Activated CD8-positive, alpha-beta memory T cell treated with anti-CD3 and anti-CD28 coated beads for 48 hours (primary cell): ENCODE data around the gene VPS25.
A peak's percentile ranks its signal among the peaks of the same experiment; 100 is the strongest.
"Not testable (repeated sequence)": the region's sequence is repeated elsewhere in the genome, so short reads cannot be mapped to it uniquely, and the experiment has no call there.

Source experiments
- DNase-seq, 3 experiments: peaks; one replicate each; pipeline ENCODE4 v3.0.0-alpha.2; 2020; ENCODE audit warnings: low read depth in 2 of 3, low spot score in 2 of 3

The VPS25 gene

GRCh38 chr17:42773290-42774035 is at the start of gene VPS25:
TSS of gene VPS25 (plus strand) at chr17:42773449. CDS start at chr17:42773476, 27 bp downstream.
- peak; percentile 45 to 55 (median 45) for DNase-seq

GRCh38 chr17:42723636-42724035 is 49.6 kb upstream of the VPS25 start:
- DNase-seq, result no peak

- DNase-seq, result no peak
Observed at GRCh38 chr17:42725143-42725542, 48.1 kb upstream of the VPS25 start.

- DNase-seq, result no peak
Observed at GRCh38 chr17:42740699-42741098, 32.5 kb upstream of the VPS25 start.

- not testable (repeated sequence) for DNase-seq
Observed at GRCh38 chr17:42742916-42743315, 30.3 kb upstream of the VPS25 start.

- DNase-seq, result no peak
Observed at GRCh38 chr17:42743595-42744282, 29.5 kb upstream of the VPS25 start.

- DNase-seq, result peak; percentile 51 to 69 (median 57)
Observed at GRCh38 chr17:42744283-42744805, 28.9 kb upstream of the VPS25 start.

GRCh38 chr17:42744806-42745617 is 28.2 kb upstream of the VPS25 start, which contains the start of gene EZH1:
TSS of gene EZH1 (minus strand) at chr17:42745040. CDS start at chr17:42728941, 16,099 bp downstream.
- peak; percentile 80 to 92 (median 89) for DNase-seq

- DNase-seq, result no peak
Observed at GRCh38 chr17:42748202-42748907, 24.9 kb upstream of the VPS25 start.

GRCh38 chr17:42748908-42749798 is 24.1 kb upstream of the VPS25 start:
- DNase-seq, result no peak

- no peak for DNase-seq
Observed at GRCh38 chr17:42750739-42751344, 22.4 kb upstream of the VPS25 start.

- DNase-seq, result no peak
Observed at GRCh38 chr17:42751628-42752027, 21.6 kb upstream of the VPS25 start.

GRCh38 chr17:42754782-42755181 is 18.5 kb upstream of the VPS25 start:
- DNase-seq, result no peak

GRCh38 chr17:42759982-42760651 is 13.1 kb upstream of the VPS25 start:
- DNase-seq, result no peak

- DNase-seq, result no peak
Observed at GRCh38 chr17:42760652-42761581, 12.3 kb upstream of the VPS25 start, which contains the start of gene RAMP2. TSS of gene RAMP2 (plus strand) at chr17:42761227. CDS start at chr17:42761262, 35 bp downstream.

- no peak for DNase-seq
Observed at GRCh38 chr17:42761638-42762037, 11.6 kb upstream of the VPS25 start.

GRCh38 chr17:42766124-42766523 is 7.1 kb upstream of the VPS25 start:
- DNase-seq, result no peak
